Effector memory CD8-positive, alpha-beta T cell (primary cell): Measurements from ENCODE around the gene CPED1.

Source experiments
- ATAC-seq: fragments of 150-1000 bp; cut with Tn5 transposase; replicated peaks from 2 replicates; pipeline ENCODE4 v1.10.0; 2021; ENCODE audit warnings: mild to moderate bottlenecking, moderate library complexity
- DNase-seq, 3 experiments: peaks; one replicate each; pipeline ENCODE4 v3.0.0; 2021
- H3K27ac Mint-ChIP-seq, 2 donors: one replicate each; pipeline ENCODE4 v1.8.0; 2022; ENCODE audit warnings: mild to moderate bottlenecking in 2 of 2, mixed read lengths in 2 of 2, moderate library complexity in 2 of 2
- H3K27me3 Mint-ChIP-seq, 2 donors: one replicate each; pipeline ENCODE4 v1.8.0; 2022; ENCODE audit warnings: mixed read lengths in 2 of 2
- H3K36me3 Mint-ChIP-seq: one replicate; pipeline ENCODE4 v1.8.0; 2022; ENCODE audit warnings: mild to moderate bottlenecking, moderate library complexity, mixed read lengths; ENCODE audit not compliant: insufficient read depth
- H3K4me1 Mint-ChIP-seq, 2 donors: one replicate each; pipeline ENCODE4 v1.8.0; 2022; ENCODE audit warnings: low read depth in 2 of 2, mixed read lengths in 2 of 2
- H3K4me3 Mint-ChIP-seq, 2 donors: one replicate each; pipeline ENCODE4 v1.8.0; 2022; ENCODE audit warnings: mild to moderate bottlenecking in 2 of 2, mixed read lengths in 2 of 2, moderate library complexity in 2 of 2
- H3K9me3 Mint-ChIP-seq, 2 donors: one replicate each; pipeline ENCODE4 v1.8.0; 2022; ENCODE audit warnings: mixed read lengths in 2 of 2

The CPED1 gene

GRCh38 chr7:121330053-121330833, 341.7 kb downstream of the CPED1 start:
- Mint-ChIP-seq H3K27ac (no peak overlapping the region), H3K4me1 (peaks cover 17 to 19% of the 10 kb centered on the region in 2 donors), H3K27me3 (peaks cover 68 to 76% of the 10 kb centered on the region in 2 donors), H3K36me3 (no peaks in the 10 kb centered on the region), H3K4me3 (peak overlapping the region; percentile 61 to 73), H3K9me3 (no peaks in the 10 kb centered on the region)
- DNase-seq (no peak), ATAC-seq (peak; percentile 24)

GRCh38 chr7:121331048-121331447, 342.5 kb downstream of the CPED1 start:
- Mint-ChIP-seq H3K4me3 (no peak overlapping the region), H3K9me3 (no peaks in the 10 kb centered on the region), H3K27ac (no peak overlapping the region), H3K4me1 (peaks cover 17 to 19% of the 10 kb centered on the region in 2 donors), H3K27me3 (peaks cover 63 to 73% of the 10 kb centered on the region in 2 donors), H3K36me3 (no peaks in the 10 kb centered on the region)
- ATAC-seq (no peak), DNase-seq (no peak)

GRCh38 chr7:121331574-121331973, 343.1 kb downstream of the CPED1 start:
- no peak for DNase-seq
- peaks cover 58 to 68% of the 10 kb centered on the region in 2 donors for H3K27me3 Mint-ChIP-seq
- H3K4me3 Mint-ChIP-seq: no peak overlapping the region
- no peaks in the 10 kb centered on the region for H3K9me3 Mint-ChIP-seq
- H3K36me3 Mint-ChIP-seq: no peaks in the 10 kb centered on the region
- H3K27ac Mint-ChIP-seq: no peak overlapping the region
- ATAC-seq: no peak
- H3K4me1 Mint-ChIP-seq: peaks cover 17 to 19% of the 10 kb centered on the region in 2 donors

- Mint-ChIP-seq H3K9me3 (no peaks in the 10 kb centered on the region), H3K27me3 (peaks cover 33 to 40% of the 10 kb centered on the region in 2 donors), H3K36me3 (no peaks in the 10 kb centered on the region), H3K4me1 (peaks cover 8 to 13% of the 10 kb centered on the region in 2 donors), H3K27ac (no peak overlapping the region), H3K4me3 (no peak overlapping the region)
- DNase-seq (no peak), ATAC-seq (no peak)
Observed at GRCh38 chr7:121334376-121334775, 345.9 kb downstream of the CPED1 start.

- no peak overlapping the region for H3K27ac Mint-ChIP-seq
Observed at GRCh38 chr7:121334875-121335648, 346.6 kb downstream of the CPED1 start.

GRCh38 chr7:121336579-121336978, 348.1 kb downstream of the CPED1 start:
- peaks cover 16 to 19% of the 10 kb centered on the region in 2 donors for H3K27me3 Mint-ChIP-seq
- no peak overlapping the region for H3K27ac Mint-ChIP-seq
- ATAC-seq: no peak
- H3K9me3 Mint-ChIP-seq: no peaks in the 10 kb centered on the region
- no peak for DNase-seq
- H3K36me3 Mint-ChIP-seq: no peaks in the 10 kb centered on the region
- peaks cover 0 to 3% of the 10 kb centered on the region in 2 donors for H3K4me1 Mint-ChIP-seq
- no peak overlapping the region for H3K4me3 Mint-ChIP-seq

More at GRCh38 chr7:121334875-121335648, 346.6 kb downstream of the CPED1 start:
- no peaks in the 10 kb centered on the region for H3K36me3 Mint-ChIP-seq
- peaks cover 5 to 8% of the 10 kb centered on the region in 2 donors for H3K4me1 Mint-ChIP-seq
- no peaks in the 10 kb centered on the region for H3K9me3 Mint-ChIP-seq
- DNase-seq (no peak), ATAC-seq (no peak)
- H3K4me3 Mint-ChIP-seq: no peak overlapping the region
- H3K27me3 Mint-ChIP-seq: peaks cover 26 to 33% of the 10 kb centered on the region in 2 donors

GRCh38 chr7:121337398-121337797, 348.9 kb downstream of the CPED1 start:
- H3K27ac Mint-ChIP-seq: no peak overlapping the region
- peaks cover 13 to 16% of the 10 kb centered on the region in 2 donors for H3K27me3 Mint-ChIP-seq
- ATAC-seq (no peak), DNase-seq (no peak)
- H3K4me3 Mint-ChIP-seq: no peak overlapping the region
- no peaks in the 10 kb centered on the region for H3K9me3 Mint-ChIP-seq
- H3K36me3 Mint-ChIP-seq: peaks cover 2% of the 10 kb centered on the region
- peaks cover 0 to 3% of the 10 kb centered on the region in 2 donors for H3K4me1 Mint-ChIP-seq

- no peak overlapping the region for H3K4me3 Mint-ChIP-seq
- no peak for DNase-seq
- no peaks in the 10 kb centered on the region for H3K9me3 Mint-ChIP-seq
- H3K36me3 Mint-ChIP-seq: peaks cover 3% of the 10 kb centered on the region
- peaks cover 0 to 3% of the 10 kb centered on the region in 2 donors for H3K4me1 Mint-ChIP-seq
- peaks cover 12 to 14% of the 10 kb centered on the region in 2 donors for H3K27me3 Mint-ChIP-seq
- ATAC-seq: no peak
- no peak overlapping the region for H3K27ac Mint-ChIP-seq
Observed at GRCh38 chr7:121339082-121339481, 350.6 kb downstream of the CPED1 start.

GRCh38 chr7:121341933-121342332, 353.4 kb downstream of the CPED1 start:
- Mint-ChIP-seq H3K36me3 (peaks cover 3% of the 10 kb centered on the region), H3K9me3 (no peaks in the 10 kb centered on the region), H3K4me1 (peaks cover 0 to 3% of the 10 kb centered on the region in 2 donors), H3K27me3 (no peaks in the 10 kb centered on the region), H3K27ac (no peak overlapping the region), H3K4me3 (no peak overlapping the region)
- no peak for ATAC-seq
- DNase-seq: no peak

GRCh38 chr7:121342631-121343030, 354.1 kb downstream of the CPED1 start:
- Mint-ChIP-seq H3K36me3 (peaks cover 8% of the 10 kb centered on the region), H3K27me3 (no peaks in the 10 kb centered on the region), H3K4me3 (no peak overlapping the region), H3K27ac (no peak overlapping the region), H3K9me3 (no peaks in the 10 kb centered on the region), H3K4me1 (peaks cover 0 to 3% of the 10 kb centered on the region in 2 donors)
- ATAC-seq: no peak
- no peak for DNase-seq

- Mint-ChIP-seq H3K4me3 (no peak overlapping the region), H3K9me3 (no peaks in the 10 kb centered on the region), H3K36me3 (peaks cover 8% of the 10 kb centered on the region), H3K27me3 (no peaks in the 10 kb centered on the region), H3K4me1 (peaks cover 0 to 3% of the 10 kb centered on the region in 2 donors), H3K27ac (no peak overlapping the region)
- ATAC-seq (no peak), DNase-seq (no peak)
Observed at GRCh38 chr7:121343302-121343701, 354.8 kb downstream of the CPED1 start.

- ATAC-seq (no peak), DNase-seq (no peak)
- Mint-ChIP-seq H3K27me3 (no peaks in the 10 kb centered on the region), H3K36me3 (peaks cover 8% of the 10 kb centered on the region), H3K27ac (no peak overlapping the region), H3K9me3 (no peaks in the 10 kb centered on the region), H3K4me3 (no peak overlapping the region), H3K4me1 (no peaks in the 10 kb centered on the region)
Observed at GRCh38 chr7:121344093-121344492, 355.6 kb downstream of the CPED1 start.

GRCh38 chr7:121344497-121344896, 356.0 kb downstream of the CPED1 start:
- Mint-ChIP-seq H3K27me3 (no peaks in the 10 kb centered on the region), H3K36me3 (peaks cover 8% of the 10 kb centered on the region), H3K9me3 (no peaks in the 10 kb centered on the region), H3K4me1 (no peaks in the 10 kb centered on the region), H3K4me3 (no peak overlapping the region), H3K27ac (no peak overlapping the region)
- DNase-seq (no peak), ATAC-seq (no peak)
